Hematopoietic multipotent progenitor cell treated with erythropoietin and hydrocortisone succinate and interleukin-3 and kit ligand, for 8 days (in vitro differentiated cells): ENCODE results near the gene NLRP3.
A peak's percentile ranks its signal among the peaks of the same experiment; 100 is the strongest.
"Not testable (repeated sequence)": the region's sequence is repeated elsewhere in the genome, so short reads cannot be mapped to it uniquely, and the experiment has no call there.

Experiments used
- DNase-seq: peaks from one replicate; pipeline ENCODE4 v3.0.0-alpha.2; 2015

NLRP3 gene

GRCh38 chr1:247392088-247392487, 23.9 kb upstream of the NLRP3 start:
- DNase-seq: no peak

- not testable (repeated sequence) for DNase-seq
These were observed 20.9 kb upstream of the NLRP3 start for GRCh38 chr1:247395075-247395474.

- DNase-seq: no peak
These were observed 15.3 kb upstream of the NLRP3 start for GRCh38 chr1:247400685-247401084.

GRCh38 chr1:247401310-247402119, 14.5 kb upstream of the NLRP3 start:
- DNase-seq: no peak

GRCh38 chr1:247402120-247402675, 13.8 kb upstream of the NLRP3 start:
- DNase-seq: no peak

GRCh38 chr1:247406014-247406656, 9.8 kb upstream of the NLRP3 start:
- DNase-seq: no peak

- DNase-seq: peak; percentile 65
These were observed 8.8 kb upstream of the NLRP3 start for GRCh38 chr1:247407180-247407616.

- no peak for DNase-seq
These were observed 7.9 kb upstream of the NLRP3 start for GRCh38 chr1:247408100-247408499.

GRCh38 chr1:247409869-247410544, 6.0 kb upstream of the NLRP3 start:
- no peak for DNase-seq

GRCh38 chr1:247411621-247412327, 4.2 kb upstream of the NLRP3 start:
- DNase-seq: peak; percentile 16

- no peak for DNase-seq
These were observed 1.9 kb downstream of the NLRP3 start for GRCh38 chr1:247417831-247418230.

- DNase-seq: no peak
These were observed 3.4 kb downstream of the NLRP3 start for GRCh38 chr1:247419336-247419735.

GRCh38 chr1:247421074-247421473, 5.1 kb downstream of the NLRP3 start:
- DNase-seq: no peak

- no peak for DNase-seq
These were observed 13.5 kb downstream of the NLRP3 start for GRCh38 chr1:247429496-247429895.

- no peak for DNase-seq
These were observed 14.5 kb downstream of the NLRP3 start for GRCh38 chr1:247430434-247430833.

GRCh38 chr1:247431643-247432042, 15.7 kb downstream of the NLRP3 start:
- DNase-seq: no peak

GRCh38 chr1:247434005-247434404, 18.0 kb downstream of the NLRP3 start:
- no peak for DNase-seq

- DNase-seq: no peak
These were observed 19.2 kb downstream of the NLRP3 start for GRCh38 chr1:247435030-247435758.

GRCh38 chr1:247435759-247436147, 19.8 kb downstream of the NLRP3 start:
- DNase-seq: no peak

- no peak for DNase-seq
These were observed 21.9 kb downstream of the NLRP3 start for GRCh38 chr1:247437551-247438505.
